Fibroblast of lung (primary cell): Measurements from ENCODE around the gene RBX1. TPM values are rescaled to one million over a fixed set of nuclear protein-coding genes. Genes with fewer than 3 reads are reported as not detected.
"Not testable (repeated sequence)": the region's sequence is repeated elsewhere in the genome, so short reads cannot be mapped to it uniquely, and the experiment has no call there.

Experiments
- DNase-seq, 2 donors: peaks; one replicate each; pipeline versions ENCODE4 v3.0.0 to v3.0.0-alpha.2; 2010; ENCODE audit warnings: low read depth in 2 of 2
- H2AFZ ChIP-seq: 2 replicates; pipeline ENCODE4 v1.5.1; 2012; ENCODE audit warnings: low read length, control low read depth, inconsistent platforms
- H3K27ac ChIP-seq: 2 replicates; pipeline ENCODE4 v1.5.1; 2011; ENCODE audit warnings: low read length, control low read depth; ENCODE audit not compliant: insufficient read depth
- H3K27me3 ChIP-seq: 2 replicates; pipeline ENCODE4 v1.5.1; 2011; ENCODE audit warnings: mild to moderate bottlenecking, low read length; ENCODE audit not compliant: control insufficient read depth, insufficient read depth
- H3K36me3 ChIP-seq: 2 replicates; pipeline ENCODE4 v1.5.1; 2011; ENCODE audit warnings: low read length; ENCODE audit not compliant: control insufficient read depth, insufficient read depth
- H3K4me1 ChIP-seq: 2 replicates; pipeline ENCODE4 v1.5.1; 2011; ENCODE audit warnings: low read length; ENCODE audit not compliant: control insufficient read depth, insufficient read depth; ENCODE audit errors: extremely low read depth
- H3K4me2 ChIP-seq: 2 replicates; pipeline ENCODE4 v1.5.1; 2011; ENCODE audit warnings: low read length, control low read depth; ENCODE audit not compliant: insufficient read depth; ENCODE audit errors: extremely low read depth
- H3K4me3 ChIP-seq, 4 experiments: fragments of 200-600 bp in 1 of 4; sonication (generic) in 1 of 4; replicated peaks in 1 of 4; 2 replicates each; pipeline ENCODE4 v1.5.1; 2011 to 2016; ENCODE audit warnings: low read length in 4 of 4, low read depth in 3 of 4, mild to moderate bottlenecking in 3 of 4, control low read depth in 2 of 4, inconsistent platforms in 1 of 4, mixed read lengths in 1 of 4; ENCODE audit not compliant: insufficient read depth in 1 of 4; ENCODE audit errors: control extremely low read depth in 1 of 4
- H3K79me2 ChIP-seq: 2 replicates; pipeline ENCODE4 v1.5.1; 2012; ENCODE audit warnings: mild to moderate bottlenecking, low read length, inconsistent platforms; ENCODE audit not compliant: control insufficient read depth, insufficient read depth
- H3K9ac ChIP-seq: 2 replicates; pipeline ENCODE4 v1.5.1; 2011; ENCODE audit warnings: mild to moderate bottlenecking, low read length, control low read depth; ENCODE audit not compliant: insufficient read depth
- H3K9me3 ChIP-seq: 2 replicates; pipeline ENCODE4 v1.5.1; 2012; ENCODE audit warnings: low read depth, low read length; ENCODE audit not compliant: control insufficient read depth, insufficient read depth
- H4K20me1 ChIP-seq: 2 replicates; pipeline ENCODE4 v1.5.1; 2011; ENCODE audit warnings: low read length; ENCODE audit not compliant: control insufficient read depth, insufficient read depth; ENCODE audit errors: extremely low read depth
- EZH2 ChIP-seq: IDR thresholded peaks from 2 replicates; pipeline ENCODE4 v1.5.1; 2012; ENCODE audit warnings: low read length, control low read depth, mild to moderate bottlenecking; ENCODE audit errors: missing control alignments
- polyA plus RNA-seq, 2 donors: library from polyadenylated mRNA; depleted of rRNA in 1 of 2; stranded (reverse) in 1 of 2; unstranded in 1 of 2; fragments of >200 nt; gene quantifications; 2 replicates each; pipeline ENCODE4 v1.2.1, GENCODE V29; 2011 to 2012; ENCODE audit warnings: missing spikeins in 1 of 2
- total RNA-seq: library from RNA; depleted of rRNA; stranded (reverse); fragments of >200 nt; gene quantifications from 2 replicates; pipeline ENCODE4 v1.2.1, GENCODE V29; 2014
- TF ChIP-seq, protein P1 (sequence below), 2 donors: IDR thresholded peaks in 1 of 2; conservative IDR thresholded peaks in 1 of 2; 1 replicate in 1 of 2; 2 replicates in 1 of 2; pipeline ENCODE4 v1.5.1; 2011 to 2012; ENCODE audit warnings: low read length in 2 of 2, control low read depth in 1 of 2, inconsistent platforms in 1 of 2, low read depth in 1 of 2, mild to moderate bottlenecking in 1 of 2

RBX1 gene
- total and polyA plus RNA-seq, 2 donors (not counting 1 experiment from before 2014, with no cell fraction given), result 53.2 to 89.6 TPM

DNA sequence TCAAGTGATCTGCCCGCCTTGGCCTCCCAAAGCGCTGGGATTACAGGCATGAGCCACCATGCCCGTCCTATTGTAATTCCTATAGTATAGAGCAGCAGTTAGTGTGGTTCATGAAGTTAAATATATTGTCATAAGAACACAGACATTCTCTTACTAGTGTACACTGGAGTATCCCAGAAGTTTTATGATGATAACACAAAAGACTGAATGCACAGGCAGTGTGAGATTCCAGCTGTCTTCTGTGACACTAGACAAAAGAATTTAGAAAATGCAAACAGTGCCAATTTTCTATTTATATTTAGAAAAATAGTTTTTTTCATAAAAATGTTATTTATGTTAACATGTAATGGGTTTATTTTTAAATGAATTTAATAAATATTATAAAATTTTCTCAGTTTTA lies 39.4 kb upstream of the RBX1 start:
- peaks cover 3% of the 10 kb centered on the region for H3K36me3 ChIP-seq
- H3K4me1 ChIP-seq, result no peaks in the 10 kb centered on the region
- no peaks in the 10 kb centered on the region for H3K79me2 ChIP-seq
- H3K9me3 ChIP-seq, result no peaks in the 10 kb centered on the region
- H4K20me1 ChIP-seq, result no peaks in the 10 kb centered on the region
- TF ChIP-seq EZH2, result no peak
- TF ChIP-seq, protein P1, sequence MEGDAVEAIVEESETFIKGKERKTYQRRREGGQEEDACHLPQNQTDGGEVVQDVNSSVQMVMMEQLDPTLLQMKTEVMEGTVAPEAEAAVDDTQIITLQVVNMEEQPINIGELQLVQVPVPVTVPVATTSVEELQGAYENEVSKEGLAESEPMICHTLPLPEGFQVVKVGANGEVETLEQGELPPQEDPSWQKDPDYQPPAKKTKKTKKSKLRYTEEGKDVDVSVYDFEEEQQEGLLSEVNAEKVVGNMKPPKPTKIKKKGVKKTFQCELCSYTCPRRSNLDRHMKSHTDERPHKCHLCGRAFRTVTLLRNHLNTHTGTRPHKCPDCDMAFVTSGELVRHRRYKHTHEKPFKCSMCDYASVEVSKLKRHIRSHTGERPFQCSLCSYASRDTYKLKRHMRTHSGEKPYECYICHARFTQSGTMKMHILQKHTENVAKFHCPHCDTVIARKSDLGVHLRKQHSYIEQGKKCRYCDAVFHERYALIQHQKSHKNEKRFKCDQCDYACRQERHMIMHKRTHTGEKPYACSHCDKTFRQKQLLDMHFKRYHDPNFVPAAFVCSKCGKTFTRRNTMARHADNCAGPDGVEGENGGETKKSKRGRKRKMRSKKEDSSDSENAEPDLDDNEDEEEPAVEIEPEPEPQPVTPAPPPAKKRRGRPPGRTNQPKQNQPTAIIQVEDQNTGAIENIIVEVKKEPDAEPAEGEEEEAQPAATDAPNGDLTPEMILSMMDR (conservative IDR thresholded peaks at IDR 0.05 in 1 of 2, IDR thresholded peaks at IDR 0.05 in 1 of 2; ENCODE audit: low read depth in 1 of 2, low read length in 2 of 2), result no peak
- H3K27me3 ChIP-seq, result no peaks in the 10 kb centered on the region
- peak overlapping the region; percentile 4 for H3K27ac ChIP-seq
- no peak overlapping the region for H2AFZ ChIP-seq
- H3K4me2 ChIP-seq, result no peak overlapping the region
- DNase-seq, result peak in 1 of 2 donors; percentile 9
- no peak overlapping the region for H3K4me3 ChIP-seq
- no peak overlapping the region for H3K9ac ChIP-seq

DNA sequence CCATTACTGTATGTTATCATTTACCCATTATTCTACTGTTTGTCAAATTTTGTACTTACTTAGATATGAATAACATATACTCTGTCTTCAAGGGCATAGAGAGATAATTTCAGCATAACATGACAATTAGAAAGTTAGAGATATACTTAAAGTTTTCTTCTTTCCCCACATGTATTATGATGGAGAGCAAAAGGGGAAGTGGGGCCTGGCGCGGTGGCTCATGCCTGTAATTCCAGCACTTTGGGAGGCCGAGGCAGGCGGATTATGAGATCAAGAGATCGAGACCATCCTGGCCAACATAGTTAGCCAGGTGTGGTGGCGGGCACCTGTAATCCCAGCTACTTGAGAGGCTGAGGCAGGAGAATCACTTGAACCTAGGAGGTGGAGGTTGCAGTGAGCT lies 38.2 kb upstream of the RBX1 start:
- not testable (repeated sequence) for H2AFZ ChIP-seq, H3K4me3 ChIP-seq, H3K9ac ChIP-seq, DNase-seq, H3K9me3 ChIP-seq, H3K27me3 ChIP-seq, H3K79me2 ChIP-seq, H3K36me3 ChIP-seq, H3K4me1 ChIP-seq, H3K27ac ChIP-seq, H3K4me2 ChIP-seq, H4K20me1 ChIP-seq

DNA sequence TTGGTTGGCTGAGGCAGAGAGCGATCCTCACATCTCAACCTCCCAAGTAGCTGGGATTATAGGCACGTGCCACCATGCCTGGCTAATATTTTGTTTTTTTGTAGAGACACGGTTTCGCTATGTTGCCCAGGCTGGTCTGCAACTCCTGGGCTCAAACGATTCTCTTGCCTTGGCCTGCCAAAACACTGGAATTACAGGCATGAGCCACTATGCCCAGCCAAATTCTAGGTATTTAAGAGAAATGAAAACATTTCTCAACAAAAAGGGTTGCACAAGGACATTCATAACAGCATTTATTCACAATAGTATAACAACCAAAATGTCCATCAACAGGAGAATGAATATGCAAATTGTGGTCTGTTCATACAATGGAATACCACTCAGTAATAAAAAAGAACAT lies 31.7 kb upstream of the RBX1 start:
- DNase-seq, result peak in 1 of 2 donors; percentile 6
- Histone ChIP-seq H2AFZ (no peak overlapping the region), H3K79me2 (no peaks in the 10 kb centered on the region), H3K4me3 (no peak overlapping the region), H3K27ac (no peak overlapping the region), H3K27me3 (no peaks in the 10 kb centered on the region), H3K4me1 (no peaks in the 10 kb centered on the region), H4K20me1 (no peaks in the 10 kb centered on the region), H3K9ac (no peak overlapping the region), H3K36me3 (peaks cover 5% of the 10 kb centered on the region), H3K4me2 (no peak overlapping the region), H3K9me3 (no peaks in the 10 kb centered on the region)
- TF ChIP-seq, protein P1 (conservative IDR thresholded peaks at IDR 0.05 in 1 of 2, IDR thresholded peaks at IDR 0.05 in 1 of 2; ENCODE audit: low read depth in 1 of 2, low read length in 2 of 2), result no peak
- no peak for TF ChIP-seq EZH2
